K562 (cell line): ENCODE data around the gene COBLL1. TPM values are rescaled to one million over a fixed set of nuclear protein-coding genes. Genes with fewer than 3 reads are reported as not detected.
"Not testable (repeated sequence)": the region's sequence is repeated elsewhere in the genome, so short reads cannot be mapped to it uniquely, and the experiment has no call there.

Experiments
- ATAC-seq: fragments of 200-7000 bp; cut with Tn5 transposase; 3 replicates; pipeline ENCODE4 v1.9.1; 2020; ENCODE audit warnings: moderate library complexity
- BruUV-seq: library from RNA; stranded (reverse); fragments of 400-500 nt; replicated peaks from 2 replicates; lab custom pipeline; 2021; lab: Mats Ljungman, UMichigan
- CTCF ChIA-PET: fragments of 300-600 bp; formaldehyde crosslinking; extraction: SDS; loops from one replicate; lab custom pipeline; 2021; ENCODE audit warnings: low intra/inter-chr PET ratio; lab: Yijun Ruan, JAX
- POLR2A ChIA-PET: fragments of 300-600, 350-650 bp; sonication (Branson Sonifier 250); formaldehyde crosslinking; extraction: SDS; loops from one replicate; lab custom pipeline; 2021; ENCODE audit warnings: antibody characterized with exemption, inconsistent platforms; lab: Yijun Ruan, JAX
- DNase-seq, 4 experiments: peaks; one replicate each; pipeline versions ENCODE4 v3.0.0 to v3.0.0-alpha.2; 2011 to 2018; ENCODE audit warnings: low spot score in 3 of 4, mixed read lengths in 3 of 4; ENCODE audit errors: extremely low read depth in 1 of 4
- FAIRE-seq: peaks from 2 replicates; lab custom pipeline; 2011; peaks lifted over from hg19 to GRCh38; lab: Jason Lieb, UNC
- H2AFZ ChIP-seq: 2 replicates; pipeline ENCODE4 v1.6.0; 2011; ENCODE audit warnings: low read depth, low read length, control low read depth, inconsistent platforms
- H3K27ac ChIP-seq: fragments of 200-600 bp; 3 replicates; pipeline ENCODE4 v1.8.0; 2011; ENCODE audit warnings: low read depth, mild to moderate bottlenecking, control low read depth, inconsistent platforms, low read length, moderate library complexity, mixed read lengths; ENCODE audit errors: extremely low read depth
- H3K27me3 ChIP-seq, 2 experiments: fragments of 300-600 bp in 1 of 2; 2 replicates in 1 of 2; 3 replicates in 1 of 2; pipeline versions ENCODE4 v1.6.0 to v1.8.0; 2011; ENCODE audit warnings: inconsistent platforms in 2 of 2, low read length in 2 of 2, mild to moderate bottlenecking in 1 of 2, mixed read lengths in 1 of 2, moderate library complexity in 1 of 2; ENCODE audit not compliant: control insufficient read depth in 2 of 2, insufficient read depth in 2 of 2
- H3K36me3 ChIP-seq: fragments of 300-600 bp; 3 replicates; pipeline ENCODE4 v1.8.0; 2011; ENCODE audit warnings: mild to moderate bottlenecking, low read length, inconsistent platforms; ENCODE audit not compliant: control insufficient read depth, insufficient read depth
- H3K4me1 ChIP-seq, 2 experiments: fragments of 200-600 bp in 1 of 2; replicated peaks in 1 of 2; 2 replicates in 1 of 2; 3 replicates in 1 of 2; pipeline versions ENCODE4 v1.5.1 to v1.8.0; 2011; ENCODE audit warnings: inconsistent platforms in 2 of 2, low read length in 2 of 2, mild to moderate bottlenecking in 1 of 2, mixed read lengths in 1 of 2, moderate library complexity in 1 of 2; ENCODE audit not compliant: control insufficient read depth in 2 of 2, insufficient read depth in 2 of 2
- H3K4me2 ChIP-seq: 2 replicates; pipeline ENCODE4 v1.6.1; 2011; ENCODE audit warnings: low read length, control low read depth, inconsistent platforms, mixed read lengths; ENCODE audit not compliant: insufficient read depth
- H3K4me3 ChIP-seq: fragments of 200-600 bp; sonication (generic), shearing (Covaris generic); 2 replicates; pipeline ENCODE4 v1.5.1; 2016; ENCODE audit warnings: control low read depth, inconsistent platforms
- H3K79me2 ChIP-seq: fragments of 200-600 bp; 3 replicates; pipeline ENCODE4 v1.8.0; 2011; ENCODE audit warnings: low read length, inconsistent platforms; ENCODE audit not compliant: control insufficient read depth, insufficient read depth
- H3K9ac ChIP-seq, 2 experiments: 2 replicates each; pipeline versions ENCODE4 v1.6.0 to v1.6.1; 2011; ENCODE audit warnings: low read depth in 2 of 2, low read length in 2 of 2, control low read depth in 1 of 2, inconsistent platforms in 1 of 2, mild to moderate bottlenecking in 1 of 2, mixed read lengths in 1 of 2; ENCODE audit not compliant: insufficient read depth in 1 of 2
- H3K9me1 ChIP-seq: one replicate; pipeline ENCODE4 v1.6.0; 2011; ENCODE audit warnings: inconsistent platforms, mild to moderate bottlenecking, low read length, moderate library complexity; ENCODE audit not compliant: control insufficient read depth, insufficient read depth
- H3K9me3 ChIP-seq: replicated peaks from 2 replicates; pipeline ENCODE4 v1.5.1; 2011; ENCODE audit warnings: low read depth, low read length, inconsistent platforms; ENCODE audit not compliant: control insufficient read depth, insufficient read depth
- H4K20me1 ChIP-seq: replicated peaks from 2 replicates; pipeline ENCODE4 v1.6.1; 2011; ENCODE audit warnings: low read length, inconsistent platforms, mixed read lengths; ENCODE audit not compliant: control insufficient read depth, insufficient read depth
- CBFA2T2 ChIP-seq: fragments of 450-650 bp; conservative IDR thresholded peaks from 2 replicates; pipeline ENCODE4 v1.6.1; 2017; ENCODE audit warnings: mild to moderate bottlenecking
- NELFE ChIP-seq: IDR thresholded peaks from 2 replicates; pipeline ENCODE4 v1.6.1; 2011; ENCODE audit warnings: mild to moderate bottlenecking; ENCODE audit not compliant: insufficient read depth, insufficient read length
- SAFB2 ChIP-seq: fragments of 200-400 bp; formaldehyde crosslinking; IDR thresholded peaks from 2 replicates; pipeline ENCODE4 v1.6.1; 2018; ENCODE audit warnings: borderline replicate concordance, low read length, low read depth, moderate library complexity; ENCODE audit not compliant: severe bottlenecking
- SIRT6 ChIP-seq: IDR thresholded peaks from one replicate; pipeline ENCODE4 v1.6.1; 2012; ENCODE audit warnings: low read depth, mild to moderate bottlenecking, control low read depth, inconsistent platforms, low read length, moderate library complexity
- SMARCE1 ChIP-seq: fragments of 450-650 bp; IDR thresholded peaks from 2 replicates; pipeline ENCODE4 v1.7.1; 2016; ENCODE audit warnings: mild to moderate bottlenecking
- ZNF263 ChIP-seq: sonication (generic); formaldehyde crosslinking; IDR thresholded peaks from 2 replicates; pipeline ENCODE4 v1.8.0; 2022; ENCODE audit warnings: mild to moderate bottlenecking, missing genetic modification reagents, borderline replicate concordance
- WGBS: fragments of 100-300 bp; shearing (Covaris generic); methylation state at CpG from one replicate; pipeline ENCODE4 v1.1.6; 2016; ENCODE audit warnings: low coverage, mixed read lengths; ENCODE audit not compliant: insufficient coverage; ENCODE audit errors: missing lambda C conversion rate; 5-methylcytosine and 5-hydroxymethylcytosine counted together
- in situ Hi-C: fragments of 300-500 bp; cut with MboI; formaldehyde crosslinking; loops from 4 replicates; pipeline ENCODE4 v1.15.0; 2018; ENCODE audit warnings: inconsistent platforms, mixed read lengths
- intact Hi-C: fragments of 100-400 bp; cut with micrococcal nuclease; formaldehyde crosslinking; loops from 2 replicates; pipeline ENCODE4 v1.14.2; 2022
- polyA plus RNA-seq, 8 experiments: library from polyadenylated mRNA; depleted of rRNA in 4 of 8; stranded (reverse) in 5 of 8; unstranded in 3 of 8; fragments of >200 nt; fragmentation: Nextera tagmentation in 2 of 8; fragmentation: Illumina TruSeq in 1 of 8; extraction: Ambion mirVana in 2 of 8; extraction: Trizol in 1 of 8; gene quantifications; 2 replicates each; pipeline versions ENCODE4 v1.2.1 to v1.2.3, GENCODE V29; 2011 to 2014; ENCODE audit warnings: inconsistent platforms in 1 of 8, missing spikeins in 1 of 8
- total RNA-seq, 7 experiments: library from RNA; depleted of rRNA in 6 of 7; stranded (reverse); fragments of >200 nt in 6 of 7; fragmentation: Illumina TruSeq in 2 of 7; extraction: Trizol in 2 of 7; gene quantifications; 2 replicates each; pipeline versions ENCODE4 v1.2.1 to v1.2.3, GENCODE V29; 2011 to 2021; ENCODE audit warnings: low replicate concordance in 1 of 7

The COBLL1 gene
- total and polyA plus RNA-seq, 9 of the 15 experiments (the other 6 are each of a cell fraction or from before 2014, with no cell fraction given), result 0.07 to 1.6 (median 0.71) TPM

DNA sequence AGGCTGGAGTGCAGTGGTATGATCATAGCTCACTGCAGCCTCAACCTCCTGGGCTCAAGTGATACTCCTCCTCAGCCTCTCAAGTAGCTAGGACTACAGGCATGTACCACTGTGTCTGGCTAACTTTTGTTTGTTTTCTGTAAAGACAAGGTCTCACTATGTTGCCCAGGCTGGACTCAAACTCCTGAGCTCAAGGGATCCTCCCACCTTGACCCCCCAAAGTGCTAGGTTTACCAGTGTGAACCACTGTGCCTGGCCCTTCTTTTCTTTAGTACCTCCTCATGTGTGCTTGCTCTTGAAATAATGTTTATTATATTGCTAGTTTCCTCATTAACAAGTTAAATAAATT, 19.0 kb upstream of the COBLL1 start:
- no peak for TF ChIP-seq SAFB2
- no peak for TF ChIP-seq CBFA2T2
- TF ChIP-seq ZNF263 (CRISPR knock-in tag), result no peak
- no peak for TF ChIP-seq NELFE
- TF ChIP-seq SMARCE1, result no peak
- TF ChIP-seq SIRT6, result no peak
- Histone ChIP-seq H3K27ac (no peak overlapping the region), H3K4me3 (no peak overlapping the region), H4K20me1 (no peaks in the 10 kb centered on the region), H3K9me3 (no peaks in the 10 kb centered on the region), H3K36me3 (no peaks in the 10 kb centered on the region), H3K79me2 (no peaks in the 10 kb centered on the region), H3K27me3 (no peaks in the 10 kb centered on the region), H3K4me1 (no peaks in the 10 kb centered on the region), H3K4me2 (no peak overlapping the region), H3K9ac (no peak overlapping the region), H2AFZ (no peak overlapping the region), H3K9me1 (no peaks in the 10 kb centered on the region)
- ChIA-PET CTCF (no interaction called here), POLR2A (no interaction called here)
- no TSS peak for BruUV-seq
- DNase-seq, result no peak
- ATAC-seq, result no peak
- FAIRE-seq, result no peak
- intact Hi-C loops (no loop called here), in situ Hi-C loops (no loop called here)

DNA sequence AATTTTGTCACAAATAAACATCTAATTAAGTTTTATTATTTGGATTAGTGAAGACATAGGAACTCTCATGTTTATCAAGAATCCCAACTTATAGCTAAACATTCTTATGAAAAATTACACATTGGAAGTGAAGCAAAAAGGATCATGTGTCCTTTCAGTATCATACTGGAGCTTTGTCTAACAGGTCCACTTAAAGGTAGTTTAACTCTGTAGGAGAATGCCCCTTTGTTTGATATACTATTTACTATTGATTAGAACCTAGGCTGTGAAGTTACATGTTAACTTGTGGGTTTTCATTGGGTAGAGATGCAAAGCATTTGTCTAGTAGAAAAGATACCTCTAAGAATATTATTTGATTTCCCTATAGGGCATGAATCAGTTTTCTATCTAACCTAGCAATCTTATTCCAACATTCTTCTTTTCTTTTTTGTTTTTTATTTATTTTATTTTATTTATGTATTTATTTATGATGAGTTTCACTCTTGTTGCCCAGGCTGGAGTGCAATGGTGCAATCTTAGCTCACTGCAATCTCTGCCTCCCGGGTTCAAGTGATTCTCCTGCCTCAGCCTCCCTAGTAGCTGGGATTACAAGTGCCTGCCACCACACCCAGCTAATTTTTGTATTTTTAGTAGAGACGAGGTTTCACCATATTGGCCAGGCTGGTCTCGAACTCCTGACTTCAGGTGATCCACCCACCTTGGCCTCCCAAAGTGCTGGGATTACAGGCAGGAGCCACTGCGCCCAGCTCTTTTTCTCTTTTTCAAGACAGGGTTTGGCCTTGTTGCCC, 18.5 kb upstream of the COBLL1 start:
- H3K9me3 ChIP-seq, BruUV-seq, H3K9me1 ChIP-seq, DNase-seq, H4K20me1 ChIP-seq, intact Hi-C loops, H3K27me3 ChIP-seq, H3K4me3 ChIP-seq, in situ Hi-C loops, CTCF ChIA-PET, H3K36me3 ChIP-seq, H3K27ac ChIP-seq, FAIRE-seq, H3K79me2 ChIP-seq, H3K4me1 ChIP-seq, ATAC-seq, H2AFZ ChIP-seq, H3K4me2 ChIP-seq, POLR2A ChIA-PET, H3K9ac ChIP-seq: not testable (repeated sequence)
- 0% methylated on average over 4 of the region's 4 CpGs for WGBS
